K562 (cell line): ENCODE data around the gene RASIP1.

ENCODE experiments used
- CBFB ChIP-seq: sonication (generic); formaldehyde crosslinking; IDR thresholded peaks from 2 replicates; pipeline ENCODE4 v1.4.0; 2020; ENCODE audit warnings: mild to moderate bottlenecking, missing genetic modification reagents
- FOSL1 ChIP-seq: fragments of 200-800 bp; sonication (Bioruptor generic); conservative IDR thresholded peaks from 2 replicates; pipeline ENCODE4 v1.6.1; 2016; ENCODE audit warnings: missing genetic modification characterization, missing compliant biosample characterization
- HMG20B ChIP-seq: fragments of 250-450 bp; sonication (Bioruptor Pico); IDR thresholded peaks from 2 replicates; pipeline ENCODE4 v1.5.0; 2021; ENCODE audit warnings: mild to moderate bottlenecking
- ILF3 ChIP-seq: fragments of 450-650 bp; IDR thresholded peaks from 2 replicates; pipeline ENCODE4 v1.6.1; 2018; ENCODE audit warnings: antibody characterized with exemption, mild to moderate bottlenecking, moderate library complexity, borderline replicate concordance
- MEF2A ChIP-seq: IDR thresholded peaks from 2 replicates; pipeline ENCODE4 v1.6.1; 2011; ENCODE audit warnings: low read depth, mild to moderate bottlenecking, low read length, moderate library complexity; ENCODE audit not compliant: control insufficient read depth

- no peak for TF ChIP-seq FOSL1 (tag)
- TF ChIP-seq MEF2A = no peak
- no peak for TF ChIP-seq HMG20B (CRISPR knock-in tag)
- no peak for TF ChIP-seq CBFB
- no peak for TF ChIP-seq ILF3
Observed at GRCh38 chr19:48676487-48676886, 63.9 kb downstream of the RASIP1 start.
